ENCODE measurements around the gene MYL3.
"Not testable (repeated sequence)": the region's sequence is repeated elsewhere in the genome, so short reads cannot be mapped to it uniquely, and the experiment has no call there.

The MYL3 gene

GRCh38 chr3:46863261-46863782, at the start of gene MYL3:
MYL3 (minus strand) TSS chr3:46863444; CDS start chr3:46863390, 54 bp downstream.
- in situ Hi-C loops (cut with HindIII; ENCODE audit: low sequenced_read_pairs), result no loop called here

DNA sequence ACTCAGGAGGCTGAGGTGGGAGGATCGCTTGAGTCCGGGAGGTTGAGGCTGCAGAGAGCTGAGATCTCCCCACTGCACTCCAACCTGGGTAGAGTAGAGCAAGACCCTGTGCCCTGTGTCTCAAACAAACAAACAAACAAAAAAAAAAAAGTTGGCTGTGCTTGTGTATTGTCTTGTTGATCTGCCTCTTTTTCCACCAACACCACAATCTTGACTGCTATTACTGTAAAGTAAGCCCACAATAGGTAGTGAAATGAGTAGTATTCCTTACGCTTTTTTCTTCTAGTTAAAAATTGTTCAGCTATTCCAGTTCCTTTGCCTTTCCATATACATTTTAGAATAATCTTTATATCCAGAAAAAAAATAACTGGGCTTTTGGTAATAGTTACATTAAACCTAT, 49.7 kb upstream of the MYL3 start:
- in situ Hi-C loops (cut with HindIII; ENCODE audit: low sequenced_read_pairs), result no loop called here

DNA sequence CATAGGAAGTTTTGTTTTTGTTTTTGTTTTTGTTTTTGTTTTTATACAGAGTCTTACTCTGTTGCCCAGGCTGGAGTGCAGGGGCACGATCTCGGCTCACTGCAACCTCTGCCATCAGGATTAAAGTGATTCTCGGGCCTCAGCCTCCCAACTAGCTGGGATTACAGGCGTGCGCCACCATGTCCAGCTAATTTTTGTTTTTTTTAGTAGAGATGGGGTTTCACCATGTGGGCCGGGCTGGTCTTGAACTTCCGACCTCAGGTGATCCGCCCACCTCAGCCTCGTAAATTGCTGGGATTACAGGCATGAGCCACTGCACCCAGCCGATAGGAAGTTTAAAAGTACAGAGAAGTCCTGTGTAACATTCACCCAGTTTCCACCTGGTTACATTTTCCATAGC, 47.7 kb upstream of the MYL3 start:
- in situ Hi-C loops (cut with HindIII; ENCODE audit: low sequenced_read_pairs), result not testable (repeated sequence)

GRCh38 chr3:46910166-46910760, 47.0 kb upstream of the MYL3 start:
- in situ Hi-C loops (cut with HindIII; ENCODE audit: low sequenced_read_pairs), result no loop called here

- in situ Hi-C loops (cut with HindIII; ENCODE audit: low sequenced_read_pairs), result no loop called here
These were observed 46.4 kb upstream of the MYL3 start for GRCh38 chr3:46909535-46910161.

- in situ Hi-C loops (cut with HindIII; ENCODE audit: low sequenced_read_pairs), result no loop called here
These were observed 45.8 kb upstream of the MYL3 start for GRCh38 chr3:46908986-46909534.

DNA sequence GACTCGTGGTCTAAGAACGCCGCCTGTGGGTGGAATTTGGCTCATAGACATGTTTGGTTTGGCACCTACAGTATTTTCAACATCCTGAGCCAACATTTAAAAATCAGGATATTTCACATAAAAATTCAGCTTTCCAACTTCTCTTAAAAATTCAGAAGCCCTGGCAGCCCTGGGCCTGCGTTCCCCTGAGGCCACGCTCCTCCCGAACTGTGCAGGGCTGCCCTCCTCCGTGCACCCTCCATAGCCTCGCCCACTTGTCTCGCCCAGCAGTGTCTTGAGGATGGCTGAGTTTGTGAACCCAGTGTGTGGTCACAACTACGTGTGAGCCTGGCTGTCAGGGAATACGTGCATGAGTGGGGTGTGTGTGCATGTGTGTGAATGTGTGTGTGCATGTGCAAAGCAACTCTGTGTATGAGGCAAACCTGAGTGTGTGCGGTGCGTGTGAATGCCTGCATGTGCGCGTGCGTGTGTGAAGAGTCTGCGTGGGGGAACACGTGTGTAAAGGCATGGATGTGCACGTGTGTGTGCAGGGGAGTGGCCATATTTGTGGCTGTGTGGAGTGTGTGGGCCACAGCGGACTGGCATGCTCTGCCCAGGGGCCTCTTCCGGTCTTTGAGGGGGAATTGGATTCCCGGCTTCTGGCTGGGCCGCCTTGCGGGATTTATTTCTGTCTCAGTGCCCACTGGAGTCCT, 45.2 kb upstream of the MYL3 start:
- in situ Hi-C loops (cut with HindIII; ENCODE audit: low sequenced_read_pairs), result no loop called here

DNA sequence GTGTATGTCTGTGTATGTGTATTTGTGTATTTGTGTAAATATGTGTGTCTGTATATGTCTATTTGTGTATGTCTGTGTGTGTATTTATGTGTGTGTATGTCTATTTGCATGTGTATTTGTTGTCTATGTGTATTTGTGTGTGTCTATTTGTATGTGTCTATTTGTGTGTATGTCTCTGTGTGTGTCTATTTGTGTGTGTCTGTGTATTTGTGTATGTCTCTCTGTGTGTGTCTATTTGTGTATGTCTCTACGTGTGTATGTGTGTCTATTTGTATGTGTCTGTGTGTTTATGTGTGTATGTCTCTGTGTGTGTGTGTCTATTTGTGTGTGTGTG, 44.7 kb upstream of the MYL3 start:
- in situ Hi-C loops (cut with HindIII; ENCODE audit: low sequenced_read_pairs), result no loop called here

DNA sequence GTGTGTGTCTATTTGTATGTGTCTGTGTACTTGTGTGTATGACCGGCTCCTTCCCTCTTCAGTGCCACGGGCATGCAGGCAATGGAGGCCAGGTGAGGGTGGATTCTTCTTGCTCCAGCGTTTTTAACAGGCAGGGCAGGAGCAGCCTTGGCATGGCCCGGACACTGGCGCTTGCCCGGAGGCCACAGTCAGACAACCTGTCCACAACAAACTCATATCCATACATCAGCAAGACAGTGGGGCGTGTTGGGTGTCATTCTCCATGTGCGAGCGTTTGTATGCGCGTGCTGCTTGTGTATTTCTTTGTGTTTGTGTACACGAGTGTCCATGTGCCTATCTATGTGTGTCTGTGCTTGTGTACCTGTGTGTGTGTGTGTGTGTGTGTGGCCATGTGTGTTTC, 44.0 kb upstream of the MYL3 start:
- in situ Hi-C loops (cut with HindIII; ENCODE audit: low sequenced_read_pairs), result no loop called here

GRCh38 chr3:46906471-46907058, 43.3 kb upstream of the MYL3 start:
- in situ Hi-C loops (cut with HindIII; ENCODE audit: low sequenced_read_pairs), result no loop called here

DNA sequence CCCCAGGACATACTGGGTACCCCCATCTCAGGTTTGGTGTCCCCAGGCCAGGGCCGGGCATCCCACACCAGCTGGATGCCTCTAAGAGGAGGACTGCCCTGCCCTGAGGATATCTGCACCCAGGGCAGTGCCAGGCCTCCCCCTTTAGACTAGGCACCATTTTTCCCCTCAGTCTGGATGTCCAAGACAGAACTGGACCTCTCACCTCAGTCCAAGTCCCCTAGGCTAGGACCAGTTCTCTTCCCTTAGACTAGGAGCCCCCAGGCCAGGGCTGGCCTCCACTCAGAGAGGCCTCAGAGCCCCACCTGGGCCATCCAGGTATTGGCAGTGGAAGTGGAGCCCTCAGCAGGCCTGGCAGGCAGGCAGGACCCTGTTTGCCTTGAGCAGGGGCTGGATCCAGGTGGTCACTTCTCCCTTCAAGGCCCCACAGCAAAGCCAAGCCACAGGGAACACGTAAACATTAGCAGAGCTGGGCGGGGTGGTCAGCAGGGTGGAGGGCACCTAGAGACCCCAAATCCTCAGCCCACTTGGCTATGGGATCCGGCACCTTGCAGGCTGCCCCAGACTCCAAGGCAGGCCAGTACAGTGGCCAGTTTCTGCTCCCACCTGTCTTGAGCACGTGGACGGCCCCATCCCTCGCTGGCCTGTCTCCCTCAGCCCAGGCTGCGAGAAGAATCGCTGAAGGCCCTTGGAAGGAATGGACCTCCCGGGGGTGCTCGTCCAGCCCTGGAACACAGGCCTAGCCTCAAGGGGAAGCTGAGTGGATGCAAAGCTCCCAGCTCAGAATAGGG, 42.6 kb upstream of the MYL3 start:
- in situ Hi-C loops (cut with HindIII; ENCODE audit: low sequenced_read_pairs), result no loop called here

DNA sequence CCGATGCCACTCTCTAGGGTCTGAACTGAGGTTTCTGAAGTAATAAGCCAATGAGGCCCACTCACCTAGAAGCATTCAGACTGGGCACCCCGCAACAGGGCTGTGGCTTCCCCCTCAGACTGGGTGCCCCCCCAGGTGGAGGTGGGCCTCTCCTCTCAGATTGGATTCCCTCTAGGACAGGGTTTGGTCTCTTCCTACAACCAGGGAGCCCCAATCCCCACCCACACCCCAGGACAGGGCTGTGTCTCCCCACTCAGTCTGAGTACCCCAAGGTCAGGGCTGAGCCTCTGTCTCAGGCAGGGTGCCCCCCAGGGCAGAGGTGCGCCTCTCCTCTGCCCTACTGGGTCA, 41.9 kb upstream of the MYL3 start:
- in situ Hi-C loops (cut with HindIII; ENCODE audit: low sequenced_read_pairs), result no loop called here

DNA sequence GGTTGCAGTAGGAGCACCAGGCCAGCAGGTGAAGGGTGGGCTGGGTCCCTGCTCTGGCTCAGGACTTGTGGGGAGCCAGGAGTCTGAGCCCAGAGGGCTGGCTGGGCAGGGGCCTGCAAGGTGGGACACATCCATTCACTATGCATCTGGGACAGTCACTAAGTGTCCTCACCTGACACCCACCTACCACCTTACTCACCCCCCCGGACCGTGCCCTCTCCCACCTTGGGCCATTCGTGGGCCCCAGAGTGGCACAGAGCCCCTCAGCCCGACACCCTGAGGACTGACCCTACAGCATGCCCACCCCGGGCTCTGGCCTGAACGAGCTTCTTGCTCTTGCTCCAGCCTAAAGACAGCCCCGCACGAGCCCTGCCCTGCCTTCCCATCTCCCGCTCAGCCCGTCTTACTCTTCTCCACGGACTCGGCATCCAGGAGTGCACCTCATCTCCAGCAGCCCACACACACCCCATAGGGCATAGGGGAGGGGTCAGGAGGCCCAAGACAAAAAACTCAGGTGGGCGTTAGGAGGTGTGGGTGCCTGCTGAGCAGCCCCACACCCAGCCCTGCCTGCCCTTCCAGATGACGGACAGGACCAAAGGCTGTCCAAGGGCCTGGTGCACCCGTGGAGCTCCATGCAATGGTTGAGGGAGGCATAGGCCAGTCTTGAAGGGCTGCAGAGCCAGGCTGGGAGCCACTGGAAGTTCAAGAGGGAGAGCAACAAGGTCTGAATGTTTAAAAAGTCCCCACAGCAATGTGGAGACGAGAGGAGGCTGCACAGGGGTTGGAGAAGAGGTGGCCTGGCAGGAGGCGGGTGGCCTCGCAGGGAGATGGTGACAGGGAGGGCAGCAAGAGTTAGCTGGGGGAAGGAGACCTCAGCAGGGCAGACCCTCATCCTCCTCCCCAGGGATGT, 41.3 kb upstream of the MYL3 start:
- in situ Hi-C loops (cut with HindIII; ENCODE audit: low sequenced_read_pairs), result no loop called here

- in situ Hi-C loops (cut with HindIII; ENCODE audit: low sequenced_read_pairs), result no loop called here
These were observed 40.4 kb upstream of the MYL3 start for GRCh38 chr3:46903341-46904302.

DNA sequence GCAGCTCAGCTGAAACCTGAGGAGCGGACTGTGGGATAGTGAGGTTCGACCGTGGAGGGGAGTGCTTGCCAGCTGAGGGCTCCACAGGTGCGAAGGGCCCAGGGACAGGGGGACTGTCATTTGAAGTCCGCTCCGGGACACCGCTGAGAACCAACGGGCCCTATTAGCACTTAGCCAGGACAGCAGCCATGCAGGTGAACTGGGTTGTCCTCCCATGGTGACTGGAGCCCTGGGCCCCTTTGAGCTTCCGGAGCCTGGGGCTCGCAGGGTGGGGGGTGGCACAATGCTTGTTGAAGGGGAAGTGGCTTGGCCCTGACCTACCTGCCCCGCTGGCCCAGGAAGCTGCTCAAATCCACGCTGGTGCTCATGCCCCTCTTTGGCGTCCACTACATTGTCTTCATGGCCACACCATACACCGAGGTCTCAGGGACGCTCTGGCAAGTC, 39.0 kb upstream of the MYL3 start:
- in situ Hi-C loops (cut with HindIII; ENCODE audit: low sequenced_read_pairs), result no loop called here

GRCh38 chr3:46901591-46902187, 38.4 kb upstream of the MYL3 start:
- in situ Hi-C loops (cut with HindIII; ENCODE audit: low sequenced_read_pairs), result no loop called here

DNA sequence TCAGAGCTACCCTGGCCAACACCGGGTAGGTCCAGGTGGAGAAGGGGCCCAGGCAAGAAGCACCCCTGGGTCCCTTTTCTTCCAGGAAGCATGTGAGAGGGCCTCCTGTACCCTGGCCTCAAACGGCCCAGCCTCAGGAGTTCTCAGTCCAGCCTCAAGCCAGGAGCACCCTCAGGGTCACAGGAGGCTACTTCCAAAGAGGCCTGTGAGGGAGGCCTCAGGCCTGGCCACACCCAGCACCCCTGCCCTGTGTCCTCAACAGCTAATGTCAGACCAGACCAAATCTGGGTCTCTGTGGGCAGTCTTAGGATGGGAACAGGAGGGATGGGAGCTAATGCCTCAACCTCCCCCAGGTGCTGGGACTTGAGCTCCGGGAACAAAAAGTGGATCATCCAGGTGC, 37.8 kb upstream of the MYL3 start:
- in situ Hi-C loops (cut with HindIII; ENCODE audit: low sequenced_read_pairs), result no loop called here

GRCh38 chr3:46900356-46900755, 37.1 kb upstream of the MYL3 start:
- in situ Hi-C loops (cut with HindIII; ENCODE audit: low sequenced_read_pairs), result no loop called here

DNA sequence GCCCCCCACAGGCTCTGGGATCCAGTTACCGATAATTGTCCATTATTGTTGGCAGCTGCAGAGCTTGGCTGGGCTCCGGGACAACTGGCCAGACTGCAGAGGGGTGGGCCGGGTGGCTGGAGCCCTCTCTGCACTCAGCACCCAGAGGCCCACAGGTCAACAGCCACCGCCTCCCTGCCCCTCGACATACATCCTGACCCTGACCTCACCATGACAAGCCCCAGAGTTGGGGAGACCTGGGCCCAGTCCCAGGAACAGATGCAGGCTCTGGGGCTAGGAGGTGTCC, 36.7 kb upstream of the MYL3 start:
- in situ Hi-C loops (cut with HindIII; ENCODE audit: low sequenced_read_pairs), result no loop called here
